ENCODE data around the gene CLCA1.

The CLCA1 gene

GRCh38 chr1:86468501-86468977 lies at the start of gene CLCA1:
TSS of gene CLCA1 (plus strand) at chr1:86468927. CDS start at chr1:86468972, 45 bp downstream.
- H3K4me3 ChIP-seq (ENCODE audit: low read depth, low read length), result no peak within 1 kb of the TSS

GRCh38 chr1:86419277-86419903 lies 49.3 kb upstream of the CLCA1 start:
- H3K4me3 ChIP-seq (ENCODE audit: low read depth, low read length), result no peak overlapping the region

DNA sequence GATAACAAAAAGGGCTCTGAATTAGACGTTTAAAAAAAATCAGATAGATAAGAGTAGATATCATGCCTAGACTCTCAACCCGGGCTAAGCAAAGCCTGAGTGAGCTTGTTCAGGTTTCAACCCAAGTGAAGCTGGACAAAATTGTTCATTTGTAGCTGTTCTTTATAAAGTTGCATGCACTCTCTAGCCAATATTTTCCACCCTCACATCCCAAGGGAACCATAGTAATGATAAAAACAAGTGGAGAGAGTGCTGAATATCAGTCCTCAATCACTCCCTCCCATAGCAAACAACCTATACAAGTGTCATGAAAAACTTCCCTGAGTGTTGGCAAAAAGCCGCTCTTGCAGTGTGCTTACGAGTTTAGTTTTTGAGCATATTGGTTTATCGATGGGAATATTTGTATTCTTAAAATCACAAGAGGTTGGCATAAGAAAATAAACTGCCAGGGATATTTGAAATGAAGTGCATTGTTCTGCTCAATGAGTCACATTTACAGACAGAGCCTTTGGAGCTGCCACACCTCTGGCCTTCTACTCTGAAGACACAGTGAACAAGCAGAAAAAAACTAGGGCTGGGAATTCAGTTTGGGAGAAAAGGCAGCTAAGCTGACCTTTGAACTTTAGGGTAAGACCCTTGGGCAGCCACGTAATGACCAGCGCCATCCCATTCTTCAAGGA lies 47.0 kb upstream of the CLCA1 start:
- H3K4me3 ChIP-seq (ENCODE audit: low read depth, low read length), result no peak overlapping the region

GRCh38 chr1:86423473-86423872 lies 45.3 kb upstream of the CLCA1 start:
- H3K4me3 ChIP-seq (ENCODE audit: low read depth, low read length), result no peak overlapping the region

DNA sequence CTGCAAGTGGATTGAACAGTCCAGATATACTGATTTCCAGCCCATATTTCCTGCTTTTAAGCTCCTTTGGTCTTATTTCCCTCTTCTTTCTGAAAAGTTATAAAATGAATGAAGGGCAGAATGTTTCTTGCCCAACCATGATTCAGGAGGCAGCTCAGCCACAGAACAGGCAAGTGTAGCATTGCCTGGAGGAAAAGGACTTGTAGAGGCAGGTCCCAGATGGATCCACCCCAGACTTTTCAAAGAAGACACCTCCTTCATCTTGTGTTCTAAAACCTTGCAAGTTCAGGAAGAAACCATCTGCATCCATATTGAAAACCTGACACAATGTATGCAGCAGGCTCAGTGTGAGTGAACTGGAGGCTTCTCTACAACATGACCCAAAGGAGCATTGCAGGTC lies 44.9 kb upstream of the CLCA1 start, which contains the start of gene CLCA2:
Gene CLCA2, plus strand, starts transcription at position 299 of the 400 bp plus-strand sequence. Its CDS starts 77 bp downstream, at position 376.
- no peak within 1 kb of the TSS for H3K4me3 ChIP-seq (ENCODE audit: low read depth, low read length)

DNA sequence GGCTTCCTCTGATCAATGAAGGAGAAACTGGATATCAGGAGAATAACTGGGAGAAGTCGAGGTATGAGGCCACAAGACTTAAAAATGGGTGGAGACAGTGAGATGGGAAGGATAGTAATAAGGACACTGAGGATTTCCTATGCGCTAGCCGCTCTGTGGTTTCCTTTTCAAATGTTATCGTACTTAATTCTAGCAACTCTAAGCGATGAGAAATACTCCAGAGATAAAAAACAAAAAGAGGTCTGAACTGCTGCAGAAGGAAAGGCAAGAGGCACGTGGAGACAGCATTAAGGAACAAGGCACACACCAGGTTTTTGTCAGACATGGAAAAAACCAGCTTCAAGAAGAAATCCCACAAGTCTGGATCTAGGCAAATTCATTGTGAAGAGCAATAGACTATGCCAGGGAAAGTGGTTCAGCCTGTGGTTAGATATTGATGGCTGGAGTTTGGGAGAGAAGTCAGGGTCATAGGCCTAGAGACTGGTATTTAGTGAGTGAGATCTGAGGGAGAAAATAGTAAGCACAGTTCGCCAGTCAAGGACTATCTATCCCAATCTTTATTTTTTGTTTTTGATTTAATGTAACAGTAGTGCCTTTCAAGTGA lies 39.5 kb upstream of the CLCA1 start:
- no peak overlapping the region for H3K4me3 ChIP-seq (ENCODE audit: low read depth, low read length)

DNA sequence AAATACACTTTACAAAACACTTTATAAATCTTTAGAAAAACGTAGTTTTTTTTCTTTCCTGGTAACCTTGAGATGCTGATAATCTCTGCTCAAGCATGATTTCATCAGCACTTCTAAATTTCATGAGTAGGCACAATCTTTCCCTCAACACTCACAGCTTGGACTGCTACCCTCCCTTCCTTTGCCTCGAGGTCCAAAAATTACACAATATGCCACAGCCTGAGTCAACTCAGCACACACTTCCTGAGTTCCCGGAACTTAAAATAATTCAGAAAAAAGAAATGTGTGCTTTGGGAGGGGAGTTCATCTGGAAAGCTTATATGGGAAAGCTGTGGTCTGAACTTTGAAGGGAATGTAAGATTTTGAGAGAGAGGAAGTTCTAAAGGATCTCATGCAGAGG lies 38.9 kb upstream of the CLCA1 start:
- H3K4me3 ChIP-seq (ENCODE audit: low read depth, low read length), result no peak overlapping the region

GRCh38 chr1:86430376-86430775 lies 38.4 kb upstream of the CLCA1 start:
- H3K4me3 ChIP-seq (ENCODE audit: low read depth, low read length), result no peak overlapping the region

DNA sequence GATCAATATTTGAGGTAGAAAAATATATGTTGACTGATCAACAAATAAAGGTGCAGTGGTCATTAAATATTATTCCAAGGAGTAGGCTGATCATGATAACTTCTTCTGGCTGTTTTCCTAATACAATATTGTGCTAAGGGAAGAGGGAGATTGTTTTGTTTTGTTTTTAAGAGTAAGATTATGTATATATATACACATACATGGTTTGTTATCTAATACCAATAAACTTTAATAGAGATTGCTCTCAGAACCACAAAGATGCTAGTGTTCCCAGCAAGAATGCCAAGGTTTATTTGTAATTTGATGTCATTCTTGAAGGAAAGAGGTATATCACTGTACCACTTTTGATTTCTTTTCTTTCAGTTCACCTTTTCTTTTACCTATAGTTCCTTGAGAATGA lies 34.7 kb upstream of the CLCA1 start:
- no peak overlapping the region for H3K4me3 ChIP-seq (ENCODE audit: low read depth, low read length)

GRCh38 chr1:86435327-86435726 lies 33.4 kb upstream of the CLCA1 start:
- no peak overlapping the region for H3K4me3 ChIP-seq (ENCODE audit: low read depth, low read length)

GRCh38 chr1:86436041-86436440 lies 32.7 kb upstream of the CLCA1 start:
- H3K4me3 ChIP-seq (ENCODE audit: low read depth, low read length), result no peak overlapping the region

- H3K4me3 ChIP-seq (ENCODE audit: low read depth, low read length), result no peak overlapping the region
These were observed 27.1 kb upstream of the CLCA1 start for GRCh38 chr1:86441581-86441980.

DNA sequence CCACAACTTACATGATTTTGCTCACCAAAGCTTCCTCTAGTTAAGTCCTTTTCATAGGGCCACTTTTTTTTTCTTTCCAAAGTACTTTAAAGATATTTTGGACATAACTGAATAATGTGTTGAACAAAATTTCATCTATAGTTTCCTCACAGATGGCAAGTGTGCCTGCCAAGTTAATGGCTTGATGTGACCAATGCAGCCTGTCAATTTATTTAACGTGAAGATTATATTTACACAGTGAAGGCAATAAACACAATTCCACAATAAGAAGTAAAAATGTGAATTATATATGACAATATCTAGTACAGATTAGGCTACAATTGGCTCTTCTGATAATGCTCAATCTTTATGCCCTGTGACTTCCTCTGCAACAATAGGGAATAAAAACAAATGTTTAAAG lies 26.7 kb upstream of the CLCA1 start:
- no peak overlapping the region for H3K4me3 ChIP-seq (ENCODE audit: low read depth, low read length)

DNA sequence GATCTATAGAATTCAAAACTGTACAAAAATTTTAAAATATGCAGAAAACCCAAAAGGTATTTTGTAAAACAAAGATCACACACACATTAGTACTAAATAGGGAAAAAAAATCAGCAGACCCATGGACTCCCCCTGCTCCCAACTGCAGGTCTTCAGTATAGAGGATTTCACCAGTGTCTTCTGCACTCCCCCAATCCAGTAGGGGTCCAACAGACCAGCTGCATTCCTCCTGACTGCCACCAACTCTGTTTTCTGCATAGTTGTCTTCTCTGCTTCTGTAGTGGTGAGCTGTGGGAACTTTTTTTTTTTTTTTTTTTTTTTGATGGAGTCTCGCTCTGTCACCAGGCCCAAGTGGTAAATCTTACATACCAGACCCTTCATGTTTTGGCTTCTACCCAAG lies 22.8 kb upstream of the CLCA1 start:
- H3K4me3 ChIP-seq (ENCODE audit: low read depth, low read length), result no peak overlapping the region

GRCh38 chr1:86447198-86447790 lies 21.4 kb upstream of the CLCA1 start:
- H3K4me3 ChIP-seq (ENCODE audit: low read depth, low read length), result no peak overlapping the region

DNA sequence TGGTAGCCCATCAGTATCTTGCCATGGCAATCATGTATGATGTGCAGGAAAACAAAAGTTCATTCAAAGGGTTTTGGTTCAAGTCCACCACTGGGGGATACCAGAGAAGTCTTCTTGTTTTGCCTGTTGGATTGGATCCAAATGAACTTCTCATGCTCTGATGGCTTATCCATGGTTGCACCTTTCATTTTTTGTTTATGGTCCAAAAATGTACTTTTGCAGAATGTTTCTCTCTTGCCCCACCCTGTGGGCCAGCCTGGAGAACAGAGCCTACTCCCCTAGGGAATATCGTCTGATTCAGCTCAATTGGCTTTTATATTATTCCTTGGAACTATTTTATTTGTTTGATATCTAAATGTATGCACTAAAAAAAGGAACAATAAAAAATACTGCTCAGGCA lies 20.1 kb upstream of the CLCA1 start:
- no peak overlapping the region for H3K4me3 ChIP-seq (ENCODE audit: low read depth, low read length)

DNA sequence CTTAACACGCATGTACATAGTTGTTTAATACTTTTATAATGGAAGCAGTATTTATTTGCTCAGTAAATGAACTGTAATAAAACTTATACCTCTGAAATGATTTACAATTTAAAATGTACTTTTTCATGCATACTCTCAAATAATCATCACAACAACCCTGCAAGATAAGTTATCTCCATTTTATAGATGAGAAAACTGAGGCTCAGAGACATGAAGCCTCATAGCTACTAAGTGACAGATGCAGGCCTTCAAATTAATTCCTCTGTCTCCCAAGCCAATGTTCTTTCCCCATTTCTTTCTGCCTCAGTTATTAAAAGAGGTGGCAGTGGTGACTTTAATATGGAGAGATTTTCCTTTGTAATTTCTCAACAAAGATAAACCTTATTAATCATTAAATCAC lies 19.6 kb upstream of the CLCA1 start:
- no peak overlapping the region for H3K4me3 ChIP-seq (ENCODE audit: low read depth, low read length)

- H3K4me3 ChIP-seq (ENCODE audit: low read depth, low read length), result no peak overlapping the region
These were observed 17.9 kb upstream of the CLCA1 start for GRCh38 chr1:86450847-86451246.

DNA sequence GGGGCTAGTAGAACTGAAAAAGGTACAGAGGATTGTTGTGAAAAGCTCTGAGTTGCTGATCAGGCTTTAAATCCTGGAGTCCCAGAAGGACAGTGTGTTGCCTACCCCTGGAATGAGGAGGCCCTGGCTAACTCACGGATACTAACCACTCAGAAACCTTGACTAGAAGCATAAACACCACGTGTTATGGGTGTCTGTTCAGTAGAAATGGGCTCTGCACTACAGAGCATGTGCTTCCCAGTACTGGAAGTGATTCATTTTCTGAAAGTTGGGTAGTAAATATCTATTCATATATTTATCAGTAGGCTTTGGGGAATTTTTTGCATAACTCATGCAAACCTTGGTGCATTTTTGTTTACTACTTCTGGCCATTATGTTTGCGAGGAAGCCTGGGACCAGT lies 15.1 kb upstream of the CLCA1 start:
- no peak overlapping the region for H3K4me3 ChIP-seq (ENCODE audit: low read depth, low read length)

DNA sequence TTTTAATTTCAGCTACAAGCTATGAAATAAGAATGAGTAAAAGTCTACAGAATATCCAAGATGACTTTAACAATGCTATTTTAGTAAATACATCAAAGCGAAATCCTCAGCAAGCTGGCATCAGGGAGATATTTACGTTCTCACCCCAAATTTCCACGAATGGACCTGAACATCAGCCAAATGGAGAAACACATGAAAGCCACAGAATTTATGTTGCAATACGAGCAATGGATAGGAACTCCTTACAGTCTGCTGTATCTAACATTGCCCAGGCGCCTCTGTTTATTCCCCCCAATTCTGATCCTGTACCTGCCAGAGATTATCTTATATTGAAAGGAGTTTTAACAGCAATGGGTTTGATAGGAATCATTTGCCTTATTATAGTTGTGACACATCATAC lies 13.7 kb upstream of the CLCA1 start:
- H3K4me3 ChIP-seq (ENCODE audit: low read depth, low read length), result no peak overlapping the region

GRCh38 chr1:86460998-86461397 lies 7.7 kb upstream of the CLCA1 start:
- no peak overlapping the region for H3K4me3 ChIP-seq (ENCODE audit: low read depth, low read length)

DNA sequence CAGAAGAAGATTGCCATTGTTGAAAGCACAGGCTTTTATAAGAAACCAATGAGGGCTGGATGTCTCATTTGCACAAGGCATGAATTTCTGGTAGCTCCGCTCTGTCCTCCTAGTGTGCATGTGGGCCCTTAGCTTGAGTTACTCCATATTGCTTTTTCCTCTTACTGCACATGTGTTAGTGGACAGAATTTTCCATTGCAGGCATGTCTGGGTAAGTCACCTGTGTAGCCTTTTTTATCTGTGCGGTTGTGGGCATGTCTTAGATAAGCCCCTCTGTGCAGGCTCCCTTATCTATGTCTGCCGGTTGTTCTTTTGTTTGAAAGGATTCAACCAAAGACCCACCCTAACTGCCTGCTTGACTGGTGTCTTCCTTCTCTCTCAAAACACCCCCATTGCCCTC lies 7.2 kb upstream of the CLCA1 start:
- no peak overlapping the region for H3K4me3 ChIP-seq (ENCODE audit: low read depth, low read length)

Measured in iPS-11a (cell line).